Calu3 (cell line): Measurements from ENCODE around the gene ASB1. TPM values are rescaled to one million over a fixed set of nuclear protein-coding genes. Genes with fewer than 3 reads are reported as not detected.
A peak's percentile ranks its signal among the peaks of the same experiment; 100 is the strongest.
"Not testable (repeated sequence)": the region's sequence is repeated elsewhere in the genome, so short reads cannot be mapped to it uniquely, and the experiment has no call there.

Source experiments
- BruUV-seq: library from RNA; stranded (reverse); fragments of 400-500 nt; replicated peaks from 2 replicates; lab custom pipeline; 2021; lab: Mats Ljungman, UMichigan
- CTCF ChIA-PET: fragments of 300-600 bp; sonication (Branson Sonifier 250); formaldehyde crosslinking; loops from one replicate; lab custom pipeline; 2022; ENCODE audit warnings: antibody characterized with exemption; lab: Charles Lee
- DNase-seq: peaks from one replicate; pipeline ENCODE4 v3.0.0; 2022
- H3K27ac Mint-ChIP-seq: one replicate; pipeline ENCODE4 v1.8.0; 2022; ENCODE audit warnings: mixed read lengths; ENCODE audit not compliant: unreplicated experiment
- H3K27me3 Mint-ChIP-seq: one replicate; pipeline ENCODE4 v1.8.0; 2022; ENCODE audit warnings: mixed read lengths; ENCODE audit not compliant: unreplicated experiment
- H3K36me3 Mint-ChIP-seq: one replicate; pipeline ENCODE4 v1.8.0; 2022; ENCODE audit warnings: mild to moderate bottlenecking, moderate library complexity, mixed read lengths; ENCODE audit not compliant: insufficient read depth, unreplicated experiment
- H3K4me1 Mint-ChIP-seq: one replicate; pipeline ENCODE4 v1.8.0; 2022; ENCODE audit warnings: mild to moderate bottlenecking, low read depth, mixed read lengths; ENCODE audit not compliant: unreplicated experiment
- H3K4me3 Mint-ChIP-seq: one replicate; pipeline ENCODE4 v1.8.0; 2022; ENCODE audit warnings: mild to moderate bottlenecking, low read depth, moderate library complexity, mixed read lengths; ENCODE audit not compliant: unreplicated experiment
- H3K9me3 Mint-ChIP-seq: one replicate; pipeline ENCODE4 v1.8.0; 2022; ENCODE audit warnings: low read depth, mixed read lengths; ENCODE audit not compliant: unreplicated experiment
- CTCF ChIP-seq: fragments of 200-600 bp; IDR thresholded peaks from one replicate; pipeline ENCODE4 v1.8.0; 2022; ENCODE audit warnings: antibody characterized with exemption; ENCODE audit not compliant: unreplicated experiment
- intact Hi-C: fragments of 100-400 bp; cut with micrococcal nuclease; formaldehyde crosslinking; loops from one replicate; pipeline ENCODE4 v1.10.0; 2022; ENCODE audit not compliant: unreplicated experiment
- total RNA-seq: library from RNA; stranded (reverse); gene quantifications from 2 replicates; pipeline ENCODE4 v1.2.3, GENCODE V29; 2022

ASB1 gene
- total RNA-seq, 1 experiment from 2014 or later: 71.6 TPM

- peaks cover 96% of the 10 kb centered on the region for H3K36me3 Mint-ChIP-seq
- H3K4me3 Mint-ChIP-seq: peak overlapping the region; percentile 57
Measured at GRCh38 chr2:238440331-238440730, 13.6 kb downstream of the ASB1 start.

GRCh38 chr2:238440767-238441166 is 14.0 kb downstream of the ASB1 start:
- Mint-ChIP-seq H3K4me3 (peak overlapping the region; percentile 59), H3K27ac (peak overlapping the region; percentile 98), H3K36me3 (peaks cover 96% of the 10 kb centered on the region), H3K9me3 (no peaks in the 10 kb centered on the region), H3K4me1 (peaks cover 83% of the 10 kb centered on the region), H3K27me3 (no peaks in the 10 kb centered on the region)
- no peak for DNase-seq
- CTCF ChIA-PET: interaction anchor here (0.7 kb wide), 1 partner anchor 246 kb away, joined by 4 read pairs; no protein-coding TSS in a partner anchor
- intact Hi-C loops: no loop called here
- no TSS peak for BruUV-seq
- no peak for TF ChIP-seq CTCF

More at GRCh38 chr2:238440331-238440730, 13.6 kb downstream of the ASB1 start:
- CTCF ChIA-PET: interaction anchor here (0.6 to 2.1 kb wide), 5 partner anchors 12 to 83 kb away, joined by 3 to 8 read pairs (median 5); no protein-coding TSS in a partner anchor
- intact Hi-C loops: no loop called here
- DNase-seq: no peak
- H3K4me1 Mint-ChIP-seq: peaks cover 83% of the 10 kb centered on the region
- H3K9me3 Mint-ChIP-seq: no peaks in the 10 kb centered on the region
- no peak for TF ChIP-seq CTCF
- no peaks in the 10 kb centered on the region for H3K27me3 Mint-ChIP-seq
- H3K27ac Mint-ChIP-seq: peak overlapping the region; percentile 98
- no TSS peak for BruUV-seq

GRCh38 chr2:238441262-238442114 is 14.8 kb downstream of the ASB1 start:
- Mint-ChIP-seq H3K27ac (peak overlapping the region; percentile 98), H3K4me3 (peak overlapping the region; percentile 59), H3K36me3 (peaks cover 90% of the 10 kb centered on the region), H3K9me3 (no peaks in the 10 kb centered on the region), H3K4me1 (peaks cover 81% of the 10 kb centered on the region), H3K27me3 (no peaks in the 10 kb centered on the region)
- CTCF ChIA-PET: interaction anchor here (0.7 to 1.4 kb wide), 2 partner anchors 71 to 245 kb away, joined by 4 read pairs; no protein-coding TSS in a partner anchor
- TF ChIP-seq CTCF: no peak
- BruUV-seq: no TSS peak
- DNase-seq: no peak
- intact Hi-C loops: no loop called here

GRCh38 chr2:238442257-238442656 is 15.5 kb downstream of the ASB1 start:
- peak; percentile 36 for DNase-seq
- peaks cover 74% of the 10 kb centered on the region for H3K4me1 Mint-ChIP-seq
- CTCF ChIA-PET: interaction anchor here (1.4 kb wide), 1 partner anchor 71 kb away, joined by 4 read pairs; no protein-coding TSS in a partner anchor
- peak overlapping the region; percentile 59 for H3K4me3 Mint-ChIP-seq
- intact Hi-C loops, H3K27me3 Mint-ChIP-seq, H3K9me3 Mint-ChIP-seq, BruUV-seq: not testable (repeated sequence)
- peak overlapping the region; percentile 98 for H3K27ac Mint-ChIP-seq
- H3K36me3 Mint-ChIP-seq: peaks cover 86% of the 10 kb centered on the region
